Measurements from ENCODE around the gene ARHGEF26.
A peak's percentile ranks its signal among the peaks of the same experiment; 100 is the strongest.

ARHGEF26 gene

DNA sequence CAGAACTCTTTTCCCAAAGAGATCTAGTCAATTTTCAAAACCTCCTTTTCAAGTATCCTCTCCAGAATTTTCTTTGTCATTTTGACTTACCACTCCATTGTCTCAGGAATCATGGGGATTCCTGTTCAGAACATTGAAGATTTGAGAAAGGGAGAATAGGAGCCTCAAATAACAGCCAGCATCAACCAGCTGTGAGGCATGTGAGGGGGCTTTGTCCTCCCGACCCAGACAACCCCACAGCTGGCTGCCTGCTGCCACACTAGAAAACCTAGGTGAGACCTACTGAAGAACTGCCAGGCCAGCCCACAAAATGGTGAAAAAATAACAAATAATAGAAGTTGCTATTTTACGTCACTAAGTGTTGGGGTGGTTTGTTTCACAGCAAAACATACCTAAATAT, 5.9 kb upstream of the ARHGEF26 start (continued):
- TF ChIP-seq TCF4 (CRISPR knock-in tag; IDR thresholded peaks at IDR 0.05; ENCODE audit: borderline replicate concordance) (no peak), GLIS3 (CRISPR knock-in tag; IDR thresholded peaks at IDR 0.05) (no peak), SNAI2 (CRISPR knock-in tag; IDR thresholded peaks at IDR 0.05) (no peak)
- TF ChIP-seq, protein P1, sequence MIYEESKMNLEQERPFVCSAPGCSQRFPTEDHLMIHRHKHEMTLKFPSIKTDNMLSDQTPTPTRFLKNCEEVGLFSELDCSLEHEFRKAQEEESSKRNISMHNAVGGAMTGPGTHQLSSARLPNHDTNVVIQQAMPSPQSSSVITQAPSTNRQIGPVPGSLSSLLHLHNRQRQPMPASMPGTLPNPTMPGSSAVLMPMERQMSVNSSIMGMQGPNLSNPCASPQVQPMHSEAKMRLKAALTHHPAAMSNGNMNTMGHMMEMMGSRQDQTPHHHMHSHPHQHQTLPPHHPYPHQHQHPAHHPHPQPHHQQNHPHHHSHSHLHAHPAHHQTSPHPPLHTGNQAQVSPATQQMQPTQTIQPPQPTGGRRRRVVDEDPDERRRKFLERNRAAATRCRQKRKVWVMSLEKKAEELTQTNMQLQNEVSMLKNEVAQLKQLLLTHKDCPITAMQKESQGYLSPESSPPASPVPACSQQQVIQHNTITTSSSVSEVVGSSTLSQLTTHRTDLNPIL (CRISPR knock-in tag; IDR thresholded peaks at IDR 0.05; ENCODE audit: low read depth): no peak

DNA sequence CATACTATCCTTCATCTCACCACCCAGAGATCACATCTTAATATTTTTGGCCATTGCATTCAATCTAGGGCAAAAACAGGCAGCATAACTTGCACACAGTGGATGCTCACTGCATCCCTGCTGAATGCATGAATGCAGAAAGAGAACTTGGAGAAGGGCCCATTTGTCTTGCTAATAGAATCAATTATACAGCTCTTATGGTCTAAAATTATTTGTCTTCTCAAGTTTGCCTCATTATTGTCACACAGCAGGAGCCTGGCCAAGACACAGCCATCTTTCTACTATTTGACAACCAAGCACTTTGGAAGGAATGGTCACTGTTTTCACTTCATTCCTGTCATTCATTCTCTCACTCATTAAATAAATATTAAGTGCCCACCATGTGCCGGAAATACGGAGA, 1.2 kb upstream of the ARHGEF26 start:
- ATAC-seq: no peak
- no peak for TF ChIP-seq OSR1 (CRISPR knock-in tag; IDR thresholded peaks at IDR 0.05)
- TF ChIP-seq ZNF8 (CRISPR knock-in tag; IDR thresholded peaks at IDR 0.05): no peak
- TF ChIP-seq PPARA (CRISPR knock-in tag; IDR thresholded peaks at IDR 0.05; ENCODE audit: borderline replicate concordance): no peak
- no peak for TF ChIP-seq ZFP30 (CRISPR knock-in tag; IDR thresholded peaks at IDR 0.05)
- no peak for TF ChIP-seq BACH2 (CRISPR knock-in tag; IDR thresholded peaks at IDR 0.05; ENCODE audit: borderline replicate concordance)
- TF ChIP-seq ESRRG (CRISPR knock-in tag; IDR thresholded peaks at IDR 0.05): no peak
- no peak for TF ChIP-seq PATZ1 (CRISPR knock-in tag; IDR thresholded peaks at IDR 0.05; ENCODE audit: borderline replicate concordance)

DNA sequence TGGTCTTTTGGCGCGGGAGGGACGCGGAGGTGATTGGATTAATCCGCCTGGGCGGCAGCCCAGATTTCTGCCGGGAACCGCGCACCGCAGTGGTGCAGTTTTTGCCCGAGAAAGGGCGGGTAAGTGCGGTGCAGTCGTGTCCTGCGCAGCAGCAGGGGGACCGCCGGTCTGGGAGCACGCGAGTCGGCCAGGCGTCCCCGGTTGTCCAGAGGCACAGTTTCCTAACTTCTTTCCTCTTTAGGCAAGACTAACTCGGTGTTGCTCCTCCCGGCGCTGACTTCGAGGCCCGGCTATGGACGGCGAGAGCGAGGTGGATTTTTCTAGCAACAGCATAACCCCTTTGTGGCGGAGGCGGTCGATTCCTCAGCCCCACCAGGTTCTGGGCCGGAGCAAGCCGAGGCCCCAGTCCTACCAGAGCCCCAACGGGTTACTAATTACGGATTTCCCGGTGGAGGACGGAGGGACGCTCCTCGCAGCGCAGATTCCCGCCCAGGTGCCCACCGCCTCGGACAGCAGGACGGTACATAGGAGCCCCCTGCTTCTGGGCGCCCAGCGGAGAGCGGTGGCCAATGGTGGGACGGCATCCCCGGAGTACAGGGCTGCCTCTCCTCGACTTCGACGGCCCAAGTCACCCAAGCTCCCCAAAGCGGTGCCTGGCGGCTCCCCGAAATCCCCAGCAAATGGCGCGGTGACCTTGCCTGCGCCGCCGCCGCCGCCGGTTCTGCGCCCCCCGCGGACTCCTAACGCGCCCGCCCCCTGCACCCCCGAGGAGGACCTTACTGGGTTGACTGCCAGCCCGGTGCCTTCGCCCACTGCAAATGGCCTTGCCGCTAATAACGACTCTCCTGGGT, 736 bp downstream of the ARHGEF26 start:
- no peak for TF ChIP-seq OSR1 (CRISPR knock-in tag; IDR thresholded peaks at IDR 0.05)
- no peak for TF ChIP-seq SNAI2 (CRISPR knock-in tag; IDR thresholded peaks at IDR 0.05)
- no peak for TF ChIP-seq ZNF8 (CRISPR knock-in tag; IDR thresholded peaks at IDR 0.05)
- TF ChIP-seq ISL1 (CRISPR knock-in tag; IDR thresholded peaks at IDR 0.05): no peak
- no peak for TF ChIP-seq TCF4 (CRISPR knock-in tag; IDR thresholded peaks at IDR 0.05; ENCODE audit: borderline replicate concordance)
- TF ChIP-seq GLIS3 (CRISPR knock-in tag; IDR thresholded peaks at IDR 0.05): no peak
- TF ChIP-seq, protein P1 (CRISPR knock-in tag; IDR thresholded peaks at IDR 0.05; ENCODE audit: low read depth): no peak
- no peak for TF ChIP-seq TOX (CRISPR knock-in tag; IDR thresholded peaks at IDR 0.05; ENCODE audit: borderline replicate concordance)
- ATAC-seq: peak; percentile 80

DNA sequence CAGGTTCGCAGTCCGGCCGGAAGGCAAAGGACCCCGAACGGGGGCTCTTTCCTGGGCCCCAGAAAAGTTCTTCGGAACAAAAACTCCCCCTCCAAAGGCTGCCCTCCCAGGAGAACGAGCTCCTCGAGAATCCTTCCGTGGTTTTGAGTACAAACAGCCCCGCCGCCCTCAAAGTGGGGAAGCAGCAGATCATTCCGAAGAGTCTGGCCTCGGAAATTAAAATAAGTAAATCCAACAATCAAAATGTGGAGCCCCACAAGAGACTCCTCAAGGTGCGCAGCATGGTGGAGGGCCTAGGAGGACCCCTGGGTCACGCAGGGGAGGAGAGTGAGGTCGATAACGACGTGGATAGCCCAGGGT, 1.3 kb downstream of the ARHGEF26 start:
- ATAC-seq: no peak
- TF ChIP-seq ZNF565 (CRISPR knock-in tag; conservative IDR thresholded peaks at IDR 0.05; ENCODE audit: low read depth) (no peak), GLIS3 (CRISPR knock-in tag; IDR thresholded peaks at IDR 0.05) (no peak), TCF4 (CRISPR knock-in tag; IDR thresholded peaks at IDR 0.05; ENCODE audit: borderline replicate concordance) (no peak), ARNTL (CRISPR knock-in tag; IDR thresholded peaks at IDR 0.05; ENCODE audit: borderline replicate concordance, low read depth) (no peak), TOX (CRISPR knock-in tag; IDR thresholded peaks at IDR 0.05; ENCODE audit: borderline replicate concordance) (no peak), OSR1 (CRISPR knock-in tag; IDR thresholded peaks at IDR 0.05) (no peak), PATZ1 (CRISPR knock-in tag; IDR thresholded peaks at IDR 0.05; ENCODE audit: borderline replicate concordance) (no peak), ZC3H10 (CRISPR knock-in tag; IDR thresholded peaks at IDR 0.05) (no peak), PPARA (CRISPR knock-in tag; IDR thresholded peaks at IDR 0.05; ENCODE audit: borderline replicate concordance) (no peak), CSDC2 (CRISPR knock-in tag; IDR thresholded peaks at IDR 0.05) (no peak), ZNF8 (CRISPR knock-in tag; IDR thresholded peaks at IDR 0.05) (no peak), ZFP3 (CRISPR knock-in tag; IDR thresholded peaks at IDR 0.05) (no peak), ESRRG (CRISPR knock-in tag; IDR thresholded peaks at IDR 0.05) (no peak), ISL1 (CRISPR knock-in tag; IDR thresholded peaks at IDR 0.05) (no peak)
- TF ChIP-seq, protein P2, sequence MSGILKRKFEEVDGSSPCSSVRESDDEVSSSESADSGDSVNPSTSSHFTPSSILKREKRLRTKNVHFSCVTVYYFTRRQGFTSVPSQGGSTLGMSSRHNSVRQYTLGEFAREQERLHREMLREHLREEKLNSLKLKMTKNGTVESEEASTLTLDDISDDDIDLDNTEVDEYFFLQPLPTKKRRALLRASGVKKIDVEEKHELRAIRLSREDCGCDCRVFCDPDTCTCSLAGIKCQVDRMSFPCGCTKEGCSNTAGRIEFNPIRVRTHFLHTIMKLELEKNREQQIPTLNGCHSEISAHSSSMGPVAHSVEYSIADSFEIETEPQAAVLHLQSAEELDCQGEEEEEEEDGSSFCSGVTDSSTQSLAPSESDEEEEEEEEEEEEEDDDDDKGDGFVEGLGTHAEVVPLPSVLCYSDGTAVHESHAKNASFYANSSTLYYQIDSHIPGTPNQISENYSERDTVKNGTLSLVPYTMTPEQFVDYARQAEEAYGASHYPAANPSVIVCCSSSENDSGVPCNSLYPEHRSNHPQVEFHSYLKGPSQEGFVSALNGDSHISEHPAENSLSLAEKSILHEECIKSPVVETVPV (CRISPR knock-in tag; IDR thresholded peaks at IDR 0.05): no peak
- TF ChIP-seq, protein P1 (CRISPR knock-in tag; IDR thresholded peaks at IDR 0.05; ENCODE audit: low read depth): no peak
- TF ChIP-seq, protein P3, sequence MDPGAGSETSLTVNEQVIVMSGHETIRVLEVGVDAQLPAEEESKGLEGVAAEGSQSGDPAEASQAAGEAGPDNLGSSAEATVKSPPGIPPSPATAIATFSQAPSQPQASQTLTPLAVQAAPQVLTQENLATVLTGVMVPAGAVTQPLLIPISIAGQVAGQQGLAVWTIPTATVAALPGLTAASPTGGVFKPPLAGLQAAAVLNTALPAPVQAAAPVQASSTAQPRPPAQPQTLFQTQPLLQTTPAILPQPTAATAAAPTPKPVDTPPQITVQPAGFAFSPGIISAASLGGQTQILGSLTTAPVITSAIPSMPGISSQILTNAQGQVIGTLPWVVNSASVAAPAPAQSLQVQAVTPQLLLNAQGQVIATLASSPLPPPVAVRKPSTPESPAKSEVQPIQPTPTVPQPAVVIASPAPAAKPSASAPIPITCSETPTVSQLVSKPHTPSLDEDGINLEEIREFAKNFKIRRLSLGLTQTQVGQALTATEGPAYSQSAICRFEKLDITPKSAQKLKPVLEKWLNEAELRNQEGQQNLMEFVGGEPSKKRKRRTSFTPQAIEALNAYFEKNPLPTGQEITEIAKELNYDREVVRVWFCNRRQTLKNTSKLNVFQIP (CRISPR knock-in tag; IDR thresholded peaks at IDR 0.05; ENCODE audit: borderline replicate concordance, low read depth): no peak
